ENCODE results near the gene TBCC.

Gene TBCC, protein sequence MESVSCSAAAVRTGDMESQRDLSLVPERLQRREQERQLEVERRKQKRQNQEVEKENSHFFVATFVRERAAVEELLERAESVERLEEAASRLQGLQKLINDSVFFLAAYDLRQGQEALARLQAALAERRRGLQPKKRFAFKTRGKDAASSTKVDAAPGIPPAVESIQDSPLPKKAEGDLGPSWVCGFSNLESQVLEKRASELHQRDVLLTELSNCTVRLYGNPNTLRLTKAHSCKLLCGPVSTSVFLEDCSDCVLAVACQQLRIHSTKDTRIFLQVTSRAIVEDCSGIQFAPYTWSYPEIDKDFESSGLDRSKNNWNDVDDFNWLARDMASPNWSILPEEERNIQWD

GRCh38 chr6:42745640-42746462 lies at the start of gene TBCC:
TSS of gene TBCC (minus strand) at chr6:42746103. CDS start at chr6:42746073, 30 bp downstream.
- peak within 1 kb of the TSS; percentile 99 for H3K4me3 ChIP-seq (ENCODE audit: low read depth, low read length)
- TF ChIP-seq CTCF (IDR thresholded peaks at IDR 0.05; ENCODE audit: low read depth, low read length) = no peak

DNA sequence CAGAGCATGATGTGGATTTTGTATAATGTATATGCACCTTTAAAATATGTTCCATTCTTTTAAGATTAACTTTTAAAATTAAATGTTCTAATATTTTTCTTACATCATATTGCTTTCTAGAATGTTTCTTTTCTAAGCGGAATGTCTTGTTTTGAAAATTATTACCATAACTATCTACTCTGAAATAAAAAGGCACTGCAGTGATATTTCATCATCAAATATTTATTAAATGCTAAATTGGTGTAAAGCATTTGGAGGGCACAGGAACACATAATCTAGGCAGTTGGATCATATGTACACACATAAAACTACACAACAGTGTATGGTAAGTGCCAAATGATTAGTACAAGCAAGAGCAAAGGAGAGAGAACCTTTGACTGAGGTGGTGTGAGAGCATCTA lies 49.7 kb upstream of the TBCC start:
- no peak overlapping the region for H3K4me3 ChIP-seq (ENCODE audit: low read depth, low read length)
- TF ChIP-seq CTCF (IDR thresholded peaks at IDR 0.05; ENCODE audit: low read depth, low read length) = no peak

DNA sequence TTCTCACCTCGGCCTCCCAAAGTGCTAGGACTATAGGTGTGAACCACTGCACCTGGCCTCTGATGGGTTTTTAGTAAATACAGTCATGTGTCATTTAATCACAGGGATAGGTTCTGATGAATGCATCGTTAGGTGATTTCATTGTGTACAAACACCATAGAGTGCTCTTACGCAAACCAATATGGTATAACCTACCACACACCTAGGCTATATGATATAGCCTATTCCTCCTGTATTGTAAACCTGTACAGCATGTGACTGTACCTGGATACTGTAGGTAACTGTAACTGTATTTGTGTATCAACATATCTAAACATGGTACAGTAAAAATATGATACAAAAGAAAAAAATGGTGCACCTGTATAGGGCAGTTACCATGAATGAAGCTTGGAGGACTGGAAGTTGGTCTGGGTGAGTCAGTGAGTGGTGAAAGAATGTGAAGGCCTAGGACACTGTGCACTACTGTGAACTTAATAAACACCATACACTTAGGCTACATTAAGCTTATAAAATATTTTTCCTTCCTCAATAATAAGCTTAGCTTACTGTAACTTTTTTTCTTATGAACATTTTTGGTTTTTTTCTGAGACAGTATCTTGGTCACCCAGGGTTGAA lies 45.9 kb upstream of the TBCC start:
- TF ChIP-seq CTCF (IDR thresholded peaks at IDR 0.05; ENCODE audit: low read depth, low read length) = no peak
- H3K4me3 ChIP-seq (ENCODE audit: low read depth, low read length) = no peak overlapping the region

- no peak for TF ChIP-seq CTCF (IDR thresholded peaks at IDR 0.05; ENCODE audit: low read depth, low read length)
Observed at GRCh38 chr6:42790549-42791181, 44.8 kb upstream of the TBCC start.

DNA sequence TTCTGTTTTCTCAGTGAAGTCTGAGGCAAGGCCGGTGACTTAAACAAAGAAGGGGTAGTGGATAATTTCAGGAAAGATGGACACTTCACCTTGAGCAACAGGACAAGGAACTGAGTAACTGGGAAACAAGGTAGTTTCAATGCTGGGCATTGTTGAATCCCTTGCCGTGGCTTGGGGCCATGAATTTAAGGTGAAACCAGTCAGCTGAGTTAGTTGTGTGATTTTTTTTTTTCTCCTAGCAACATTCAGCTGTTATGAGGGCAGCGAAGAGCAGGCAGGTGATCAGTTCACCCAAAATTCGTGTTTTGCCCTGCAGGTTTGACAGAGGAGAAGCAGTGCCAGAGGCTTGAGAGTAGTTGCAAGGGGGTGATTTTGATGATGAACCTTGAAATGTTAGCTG lies 42.8 kb upstream of the TBCC start:
- TF ChIP-seq CTCF (IDR thresholded peaks at IDR 0.05; ENCODE audit: low read depth, low read length) = no peak
- no peak overlapping the region for H3K4me3 ChIP-seq (ENCODE audit: low read depth, low read length)

More at GRCh38 chr6:42790549-42791181, 44.8 kb upstream of the TBCC start:
- no peak overlapping the region for H3K4me3 ChIP-seq (ENCODE audit: low read depth, low read length)

DNA sequence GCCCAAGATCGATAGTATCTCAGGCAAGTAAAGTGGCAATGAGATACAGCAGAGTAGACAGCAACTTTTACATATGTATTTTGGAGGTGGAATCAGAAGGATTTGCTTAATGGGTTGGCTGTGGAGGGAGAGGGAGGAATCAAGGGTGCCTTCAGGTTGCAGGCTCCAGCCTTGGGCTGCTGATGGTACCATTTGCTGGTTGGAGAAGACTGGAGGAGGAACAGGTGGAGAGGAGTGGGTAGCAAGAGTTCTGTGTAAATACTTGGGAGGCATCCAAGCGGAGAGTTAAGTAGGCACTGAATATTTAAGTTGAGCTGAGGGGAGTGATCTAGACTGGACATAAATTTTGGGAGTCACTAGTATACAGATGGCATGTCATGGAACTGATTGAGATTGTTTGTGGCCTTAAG lies 41.2 kb upstream of the TBCC start:
- TF ChIP-seq CTCF (IDR thresholded peaks at IDR 0.05; ENCODE audit: low read depth, low read length) = no peak
- H3K4me3 ChIP-seq (ENCODE audit: low read depth, low read length) = no peak overlapping the region
